HCT116 (cell line): ENCODE results near the gene CD93. TPM values are rescaled to one million over a fixed set of nuclear protein-coding genes. Genes with fewer than 3 reads are reported as not detected.

Source experiments
- ATAC-seq: fragments of 200-7000 bp; cut with Tn5 transposase; 2 replicates; pipeline ENCODE4 v1.9.1; 2020; ENCODE audit warnings: mild to moderate bottlenecking, moderate library complexity
- BruUV-seq: library from RNA; stranded (reverse); fragments of 400-500 nt; replicated peaks from 2 replicates; lab custom pipeline; 2021; lab: Mats Ljungman, UMichigan
- CTCF ChIA-PET: fragments of 300-600 bp; sonication (Branson Sonifier 250); formaldehyde crosslinking; loops from one replicate; lab custom pipeline; 2021; ENCODE audit warnings: antibody characterized with exemption; lab: Charles Lee
- POLR2A ChIA-PET: fragments of 300-600, 350-600 bp; sonication (Branson Sonifier 250); formaldehyde crosslinking; loops from one replicate; lab custom pipeline; 2021; ENCODE audit warnings: antibody characterized with exemption; lab: Charles Lee
- RAD21 ChIA-PET, 2 experiments: fragments of 300-600 bp; sonication (Branson Sonifier 250); formaldehyde crosslinking; loops; one replicate each; lab custom pipeline; 2023; ENCODE audit warnings: low total read pairs in 2 of 2; ENCODE audit not compliant: uncharacterized antibody in 2 of 2, unreplicated experiment in 2 of 2, low non-redundant PET in 1 of 2; lab: Charles Lee
- DNase-seq: peaks from one replicate; pipeline ENCODE4 v3.0.0-alpha.2; 2010; ENCODE audit warnings: low read depth, low spot score
- H2AFZ ChIP-seq: fragments of 200-600 bp; shearing (Covaris generic), sonication (generic); 2 replicates; pipeline ENCODE4 v1.6.1; 2017; ENCODE audit warnings: low read depth, mixed run types, mixed read lengths, antibody characterized with exemption, low read length; ENCODE audit not compliant: poor library complexity, severe bottlenecking
- H3K27ac ChIP-seq: 2 replicates; pipeline ENCODE4 v1.5.1; 2012; ENCODE audit warnings: low read depth, low read length
- H3K27me3 ChIP-seq: fragments of 200-600 bp; sonication (generic); 2 replicates; pipeline ENCODE4 v1.6.1; 2016; ENCODE audit warnings: mixed run types, low read length, mixed read lengths; ENCODE audit not compliant: insufficient read depth
- H3K36me3 ChIP-seq, 2 experiments: fragments of 200-500 bp in 1 of 2; fragments of 200-600 bp in 1 of 2; sonication (Bioruptor generic) in 1 of 2; sonication (generic) in 1 of 2; 2 replicates each; pipeline versions ENCODE4 v1.5.1 to v1.6.1; 2014 to 2016; ENCODE audit warnings: low read length in 2 of 2, inconsistent platforms in 1 of 2, mixed read lengths in 1 of 2, mixed run types in 1 of 2; ENCODE audit not compliant: insufficient read depth in 2 of 2, control insufficient read depth in 1 of 2
- H3K4me1 ChIP-seq, 2 experiments: fragments of 200-600 bp in 1 of 2; sonication (generic) in 1 of 2; 2 replicates each; pipeline versions ENCODE4 v1.5.1 to v1.6.1; 2012 to 2017; ENCODE audit warnings: low read length in 2 of 2, inconsistent platforms in 1 of 2, mild to moderate bottlenecking in 1 of 2, mixed read lengths in 1 of 2, mixed run types in 1 of 2, moderate library complexity in 1 of 2; ENCODE audit not compliant: insufficient read depth in 2 of 2, control insufficient read depth in 1 of 2
- H3K4me2 ChIP-seq: fragments of 200-600 bp; sonication (generic); 2 replicates; pipeline ENCODE4 v1.6.1; 2017; ENCODE audit warnings: mixed run types, low read length, mixed read lengths
- H3K4me3 ChIP-seq, 2 experiments: fragments of 200-600 bp in 1 of 2; sonication (generic) in 1 of 2; replicated peaks in 1 of 2; 2 replicates each; pipeline ENCODE4 v1.5.1; 2011 to 2016; ENCODE audit warnings: low read length in 2 of 2, control low read depth in 1 of 2, low read depth in 1 of 2, mild to moderate bottlenecking in 1 of 2, mixed read lengths in 1 of 2, mixed run types in 1 of 2
- H3K79me2 ChIP-seq: fragments of 200-600 bp; sonication (generic); 2 replicates; pipeline ENCODE4 v1.6.1; 2017; ENCODE audit warnings: mild to moderate bottlenecking, mixed run types, low read length, moderate library complexity, mixed read lengths; ENCODE audit not compliant: insufficient read depth
- H3K9ac ChIP-seq: fragments of 200-600 bp; sonication (generic); 2 replicates; pipeline ENCODE4 v1.6.1; 2016; ENCODE audit warnings: low read length, mixed read lengths
- H3K9me2 ChIP-seq: fragments of 200-600 bp; sonication (generic), shearing (Covaris generic); 2 replicates; pipeline ENCODE4 v1.6.1; 2017; ENCODE audit warnings: mixed run types, mild to moderate bottlenecking, moderate library complexity; ENCODE audit not compliant: insufficient read depth
- H3K9me3 ChIP-seq, 2 experiments: fragments of 200-500 bp in 1 of 2; fragments of 200-600 bp in 1 of 2; sonication (Bioruptor generic) in 1 of 2; sonication (generic) in 1 of 2; 2 replicates each; pipeline ENCODE4 v1.6.1; 2014 to 2017; ENCODE audit warnings: low read length in 2 of 2, mixed read lengths in 2 of 2, inconsistent platforms in 1 of 2, low read depth in 1 of 2, mild to moderate bottlenecking in 1 of 2, mixed run types in 1 of 2, moderate library complexity in 1 of 2; ENCODE audit not compliant: control insufficient read depth in 1 of 2, insufficient read depth in 1 of 2
- H4K20me1 ChIP-seq: fragments of 200-600 bp; sonication (generic), shearing (Covaris generic); 2 replicates; pipeline ENCODE4 v1.6.1; 2017; ENCODE audit warnings: mixed run types, mild to moderate bottlenecking, moderate library complexity; ENCODE audit not compliant: insufficient read depth
- ATF3 ChIP-seq: IDR thresholded peaks from 2 replicates; pipeline ENCODE4 v1.6.1; 2012
- CTCF ChIP-seq, 3 experiments: fragments of 200-600 bp in 1 of 3; sonication (generic) in 1 of 3; IDR thresholded peaks in 2 of 3; conservative IDR thresholded peaks in 1 of 3; 2 replicates each; pipeline ENCODE4 v1.5.1; 2012 to 2017; ENCODE audit warnings: low read depth in 2 of 3, low read length in 2 of 3, antibody characterized with exemption in 1 of 3, borderline replicate concordance in 1 of 3, control low read depth in 1 of 3, mild to moderate bottlenecking in 1 of 3, mixed read lengths in 1 of 3, mixed run types in 1 of 3, moderate library complexity in 1 of 3; ENCODE audit not compliant: insufficient read depth in 1 of 3
- EZH2phosphoT487 ChIP-seq: fragments of 200-600 bp; IDR thresholded peaks from 2 replicates; pipeline ENCODE4 v1.6.1; 2018; ENCODE audit warnings: antibody characterized with exemption, borderline replicate concordance
- JUND ChIP-seq: IDR thresholded peaks from 2 replicates; pipeline ENCODE4 v1.6.1; 2012
- MAX ChIP-seq: IDR thresholded peaks from 2 replicates; pipeline ENCODE4 v1.6.1; 2012
- POLR2A ChIP-seq: IDR thresholded peaks from 2 replicates; pipeline ENCODE4 v1.7.0; 2011; ENCODE audit warnings: borderline replicate concordance; ENCODE audit not compliant: insufficient read depth, insufficient read length; ENCODE audit errors: extremely low read depth
- POLR2AphosphoS5 ChIP-seq: IDR thresholded peaks from 2 replicates; pipeline ENCODE4 v1.6.1; 2011; ENCODE audit warnings: mild to moderate bottlenecking, low read depth, low read length, moderate library complexity
- SIN3A ChIP-seq: IDR thresholded peaks from 2 replicates; pipeline ENCODE4 v1.6.1; 2012; ENCODE audit warnings: low read depth
- TCF7L2 ChIP-seq: IDR thresholded peaks from 2 replicates; pipeline ENCODE4 v1.7.0; 2011; ENCODE audit warnings: borderline replicate concordance, inconsistent platforms; ENCODE audit not compliant: insufficient read depth, insufficient read length; ENCODE audit errors: extremely low read depth
- YY1 ChIP-seq: IDR thresholded peaks from 2 replicates; pipeline ENCODE4 v1.6.1; 2011; ENCODE audit warnings: low read length, low read depth, moderate library complexity, mild to moderate bottlenecking; ENCODE audit not compliant: insufficient replicate concordance; ENCODE audit errors: extremely low read depth
- ZBTB33 ChIP-seq: IDR thresholded peaks from 2 replicates; pipeline ENCODE4 v1.6.1; 2011; ENCODE audit warnings: mild to moderate bottlenecking, low read length, moderate library complexity; ENCODE audit not compliant: insufficient replicate concordance; ENCODE audit errors: extremely low read depth
- ZFX ChIP-seq: fragments of 450-650 bp; IDR thresholded peaks from 2 replicates; pipeline ENCODE4 v1.6.1; 2017
- intact Hi-C: fragments of 100-400 bp; cut with micrococcal nuclease; formaldehyde crosslinking; loops from 2 replicates; pipeline ENCODE4 v1.10.0; 2022
- total RNA-seq: library from RNA; stranded (reverse); gene quantifications from one replicate; pipeline ENCODE4 v1.2.1, GENCODE V29; 2021; ENCODE audit not compliant: unreplicated experiment

Gene CD93
- total RNA-seq, 1 experiment from 2014 or later = 0.07 TPM

GRCh38 chr20:23114018-23114417, 27.9 kb upstream of the CD93 start:
- H3K9me3 ChIP-seq = no peaks in the 10 kb centered on the region
- H3K36me3 ChIP-seq = no peaks in the 10 kb centered on the region
- ATAC-seq (no peak), DNase-seq (no peak)
- H3K9ac ChIP-seq = no peak overlapping the region
- BruUV-seq = no TSS peak
- no peaks in the 10 kb centered on the region for H3K79me2 ChIP-seq
- H3K4me2 ChIP-seq = no peak overlapping the region
- H3K27me3 ChIP-seq = no peaks in the 10 kb centered on the region
- H3K4me1 ChIP-seq = peaks cover 0 to 7% of the 10 kb centered on the region in 2 experiments; a peak in 1 of 4 replicates
- ChIA-PET RAD21 (no interaction called here), POLR2A (no interaction called here), CTCF (no interaction called here)
- no peak overlapping the region for H3K4me3 ChIP-seq
- no peaks in the 10 kb centered on the region for H4K20me1 ChIP-seq
- no peak overlapping the region for H3K27ac ChIP-seq
- no peaks in the 10 kb centered on the region for H3K9me2 ChIP-seq
- TF ChIP-seq ZFX (no peak), SIN3A (no peak)
- intact Hi-C loops = no loop called here
- no peak overlapping the region for H2AFZ ChIP-seq

GRCh38 chr20:23112595-23112994, 26.5 kb upstream of the CD93 start:
- H4K20me1 ChIP-seq = no peaks in the 10 kb centered on the region
- H3K27me3 ChIP-seq = no peaks in the 10 kb centered on the region
- DNase-seq (no peak), ATAC-seq (no peak)
- no peak overlapping the region for H3K4me3 ChIP-seq
- H3K4me1 ChIP-seq = peaks cover 0 to 7% of the 10 kb centered on the region in 2 experiments; a peak in 1 of 4 replicates
- no peaks in the 10 kb centered on the region for H3K9me2 ChIP-seq
- ChIA-PET RAD21 (no interaction called here), POLR2A (no interaction called here), CTCF (no interaction called here)
- H3K9ac ChIP-seq = no peak overlapping the region
- H3K79me2 ChIP-seq = no peaks in the 10 kb centered on the region
- TF ChIP-seq JUND = no peak
- TF ChIP-seq POLR2A = no peak
- TF ChIP-seq ZBTB33 = no peak
- no peak for TF ChIP-seq TCF7L2
- TF ChIP-seq SIN3A = no peak
- TF ChIP-seq ATF3 = no peak
- no peak for TF ChIP-seq POLR2AphosphoS5
- no peak for TF ChIP-seq CTCF (IDR thresholded peaks at IDR 0.05 in 2 of 3, conservative IDR thresholded peaks at IDR 0.05 in 1 of 3; ENCODE audit: borderline replicate concordance in 1 of 3, insufficient read depth in 1 of 3, low read depth in 2 of 3, low read length in 2 of 3)
- TF ChIP-seq YY1 = no peak
- TF ChIP-seq MAX = no peak
- TF ChIP-seq EZH2phosphoT487 = no peak
- H3K9me3 ChIP-seq = no peaks in the 10 kb centered on the region
- intact Hi-C loops = no loop called here
- no TSS peak for BruUV-seq
- H3K36me3 ChIP-seq = no peaks in the 10 kb centered on the region
- no peak overlapping the region for H3K4me2 ChIP-seq
- no peak overlapping the region for H3K27ac ChIP-seq
- no peak overlapping the region for H2AFZ ChIP-seq
